Ishikawa (cell line): ENCODE results near the gene RNF149.

Source experiments
- CEBPB ChIP-seq: IDR thresholded peaks from 2 replicates; pipeline ENCODE4 v1.6.1; 2012
- CREB1 ChIP-seq: IDR thresholded peaks from 2 replicates; pipeline ENCODE4 v1.6.1; 2012; ENCODE audit warnings: low read depth
- EGR1 ChIP-seq: IDR thresholded peaks from 2 replicates; pipeline ENCODE4 v1.6.1; 2012
- EP300 ChIP-seq: IDR thresholded peaks from 2 replicates; pipeline ENCODE4 v1.6.1; 2012; ENCODE audit warnings: borderline replicate concordance
- FOXM1 ChIP-seq: IDR thresholded peaks from 2 replicates; pipeline ENCODE4 v1.6.1; 2012; ENCODE audit warnings: low read depth, borderline replicate concordance
- MAX ChIP-seq: IDR thresholded peaks from 2 replicates; pipeline ENCODE4 v1.6.1; 2012
- NFIC ChIP-seq: IDR thresholded peaks from 2 replicates; pipeline ENCODE4 v1.6.1; 2012
- RAD21 ChIP-seq: IDR thresholded peaks from 2 replicates; pipeline ENCODE4 v1.6.1; 2012; ENCODE audit warnings: low read depth
- REST ChIP-seq: IDR thresholded peaks from 2 replicates; pipeline ENCODE4 v1.6.1; 2012; ENCODE audit warnings: low read depth, mild to moderate bottlenecking
- TAF1 ChIP-seq: IDR thresholded peaks from 2 replicates; pipeline ENCODE4 v1.6.1; 2012; ENCODE audit warnings: low read depth, mild to moderate bottlenecking
- TCF12 ChIP-seq: IDR thresholded peaks from 2 replicates; pipeline ENCODE4 v1.6.1; 2012; ENCODE audit warnings: low read depth
- TEAD4 ChIP-seq: IDR thresholded peaks from 2 replicates; pipeline ENCODE4 v1.6.1; 2012
- USF1 ChIP-seq: IDR thresholded peaks from 2 replicates; pipeline ENCODE4 v1.6.1; 2012
- YY1 ChIP-seq: IDR thresholded peaks from 2 replicates; pipeline ENCODE4 v1.6.1; 2012; ENCODE audit warnings: low read depth
- ZBTB7A ChIP-seq: IDR thresholded peaks from 2 replicates; pipeline ENCODE4 v1.6.1; 2012; ENCODE audit warnings: low read depth

RNF149 gene

GRCh38 chr2:101234169-101234938 lies 74.1 kb downstream of the RNF149 start:
- TF ChIP-seq USF1: no peak
- no peak for TF ChIP-seq CEBPB
- TF ChIP-seq ZBTB7A: no peak
- no peak for TF ChIP-seq YY1
- TF ChIP-seq REST: no peak
- no peak for TF ChIP-seq EP300
- no peak for TF ChIP-seq CREB1
- no peak for TF ChIP-seq TCF12
- TF ChIP-seq NFIC: no peak
- no peak for TF ChIP-seq RAD21
- TF ChIP-seq TEAD4: no peak
- TF ChIP-seq MAX: no peak
- no peak for TF ChIP-seq TAF1
- TF ChIP-seq FOXM1: no peak
- TF ChIP-seq EGR1: no peak

- no peak for TF ChIP-seq FOXM1
- no peak for TF ChIP-seq MAX
- TF ChIP-seq TEAD4: no peak
- no peak for TF ChIP-seq RAD21
- no peak for TF ChIP-seq NFIC
- TF ChIP-seq CEBPB: no peak
- no peak for TF ChIP-seq USF1
- no peak for TF ChIP-seq EP300
- TF ChIP-seq TCF12: no peak
- TF ChIP-seq ZBTB7A: no peak
- no peak for TF ChIP-seq REST
- no peak for TF ChIP-seq TAF1
- no peak for TF ChIP-seq CREB1
- TF ChIP-seq YY1: no peak
Observed at GRCh38 chr2:101232770-101233169, 75.7 kb downstream of the RNF149 start.

- TF ChIP-seq TEAD4 (no peak), REST (no peak), YY1 (no peak), EGR1 (no peak), TCF12 (no peak), NFIC (no peak), FOXM1 (no peak), USF1 (no peak), CEBPB (no peak), RAD21 (no peak), TAF1 (no peak), MAX (no peak), ZBTB7A (no peak)
Observed at GRCh38 chr2:101231937-101232730, 76.4 kb downstream of the RNF149 start.
